NCI-H524 (cell line): ENCODE measurements around the gene LSM5.
"Not testable (repeated sequence)": the region's sequence is repeated elsewhere in the genome, so short reads cannot be mapped to it uniquely, and the experiment has no call there.

Experiments
- DNase-seq, 2 experiments: peaks; one replicate each; lab custom pipeline; 2025; lab: John Stamatoyannopoulos, UW

Gene LSM5

GRCh38 chr7:32502728-32503127, 12.5 kb upstream of the LSM5 start:
- no peak for DNase-seq

- DNase-seq: no peak
Observed at GRCh38 chr7:32501522-32501921, 11.3 kb upstream of the LSM5 start.

GRCh38 chr7:32500922-32501341, 10.8 kb upstream of the LSM5 start:
- no peak for DNase-seq

GRCh38 chr7:32500216-32500615, 10.0 kb upstream of the LSM5 start:
- not testable (repeated sequence) for DNase-seq

GRCh38 chr7:32499755-32500154, 9.6 kb upstream of the LSM5 start:
- DNase-seq: not testable (repeated sequence)

- DNase-seq: peak in 1 of 2 experiments; percentile 42
Observed at GRCh38 chr7:32496052-32496813, 6.1 kb upstream of the LSM5 start.

GRCh38 chr7:32495298-32496051, 5.3 kb upstream of the LSM5 start, which contains the start of gene AVL9:
Gene AVL9, plus strand, starts transcription at chr7:32495489. Its CDS starts 221 bp downstream, at chr7:32495710.
- peak; percentile 90 to 92 for DNase-seq

- no peak for DNase-seq
Observed at GRCh38 chr7:32494946-32495297, 4.7 kb upstream of the LSM5 start.

- peak in 1 of 2 experiments; percentile 48 for DNase-seq
Observed at GRCh38 chr7:32489788-32490126, 423 bp downstream of the LSM5 start.

- no peak for DNase-seq
Observed at GRCh38 chr7:32481921-32482320, 8.3 kb downstream of the LSM5 start.

GRCh38 chr7:32481176-32481575, 9.0 kb downstream of the LSM5 start:
- DNase-seq: no peak

GRCh38 chr7:32479574-32480200, 10.5 kb downstream of the LSM5 start:
- DNase-seq: peak; percentile 12 to 47

- DNase-seq: no peak
Observed at GRCh38 chr7:32477649-32477980, 12.6 kb downstream of the LSM5 start.

- DNase-seq: no peak
Observed at GRCh38 chr7:32476816-32477648, 13.1 kb downstream of the LSM5 start.

- DNase-seq: no peak
Observed at GRCh38 chr7:32474008-32474407, 16.2 kb downstream of the LSM5 start.

- no peak for DNase-seq
Observed at GRCh38 chr7:32472015-32472414, 18.2 kb downstream of the LSM5 start.

GRCh38 chr7:32470871-32471270, 19.3 kb downstream of the LSM5 start:
- no peak for DNase-seq

GRCh38 chr7:32470004-32470403, 20.2 kb downstream of the LSM5 start:
- not testable (repeated sequence) for DNase-seq

GRCh38 chr7:32464641-32465416, 25.4 kb downstream of the LSM5 start:
- DNase-seq: not testable (repeated sequence)

GRCh38 chr7:32462977-32463376, 27.2 kb downstream of the LSM5 start:
- DNase-seq: peak in 1 of 2 experiments; percentile 6

GRCh38 chr7:32462451-32462850, 27.7 kb downstream of the LSM5 start:
- no peak for DNase-seq
